GM12864 (cell line): ENCODE data around the gene CORO2B.

Source experiments
- DNase-seq: peaks from one replicate; pipeline ENCODE4 v3.0.0-alpha.2; 2011; ENCODE audit warnings: low read depth
- H3K4me3 ChIP-seq: 2 replicates; pipeline ENCODE4 v1.5.1; 2011; ENCODE audit warnings: mild to moderate bottlenecking, low read depth, low read length, control low read depth
- CTCF ChIP-seq: IDR thresholded peaks from 2 replicates; pipeline ENCODE4 v1.5.1; 2011; ENCODE audit warnings: low read depth, mild to moderate bottlenecking, moderate library complexity, low read length, control low read depth, inconsistent platforms; ENCODE audit errors: missing control alignments

CORO2B gene

DNA sequence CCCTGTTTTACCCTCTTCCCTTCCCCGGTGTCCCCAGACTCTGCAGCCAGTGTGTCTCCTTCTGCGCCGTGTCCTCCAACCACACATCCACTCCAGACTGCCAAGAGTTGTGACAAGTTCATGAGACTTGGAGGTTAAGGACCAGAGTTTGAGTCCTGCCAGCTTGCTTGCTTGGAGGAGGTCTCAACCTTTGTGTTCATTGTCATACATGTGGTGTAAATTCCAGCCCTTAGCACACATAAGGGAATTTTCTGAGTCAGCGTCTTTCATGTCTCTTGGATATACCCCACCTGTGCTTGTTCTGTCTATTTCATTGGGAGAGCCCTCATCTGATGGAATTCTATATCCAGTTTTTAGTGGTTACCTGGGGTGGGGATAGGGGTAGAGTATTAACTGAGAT lies 13.3 kb downstream of the CORO2B start:
- no peak overlapping the region for H3K4me3 ChIP-seq
- no peak for DNase-seq
- TF ChIP-seq CTCF = no peak

- H3K4me3 ChIP-seq = no peak overlapping the region
- no peak for DNase-seq
- no peak for TF ChIP-seq CTCF
Observed at GRCh38 chr15:68592544-68592943, 13.8 kb downstream of the CORO2B start.

GRCh38 chr15:68593341-68593740 lies 14.5 kb downstream of the CORO2B start:
- H3K4me3 ChIP-seq = no peak overlapping the region
- DNase-seq = no peak
- no peak for TF ChIP-seq CTCF

DNA sequence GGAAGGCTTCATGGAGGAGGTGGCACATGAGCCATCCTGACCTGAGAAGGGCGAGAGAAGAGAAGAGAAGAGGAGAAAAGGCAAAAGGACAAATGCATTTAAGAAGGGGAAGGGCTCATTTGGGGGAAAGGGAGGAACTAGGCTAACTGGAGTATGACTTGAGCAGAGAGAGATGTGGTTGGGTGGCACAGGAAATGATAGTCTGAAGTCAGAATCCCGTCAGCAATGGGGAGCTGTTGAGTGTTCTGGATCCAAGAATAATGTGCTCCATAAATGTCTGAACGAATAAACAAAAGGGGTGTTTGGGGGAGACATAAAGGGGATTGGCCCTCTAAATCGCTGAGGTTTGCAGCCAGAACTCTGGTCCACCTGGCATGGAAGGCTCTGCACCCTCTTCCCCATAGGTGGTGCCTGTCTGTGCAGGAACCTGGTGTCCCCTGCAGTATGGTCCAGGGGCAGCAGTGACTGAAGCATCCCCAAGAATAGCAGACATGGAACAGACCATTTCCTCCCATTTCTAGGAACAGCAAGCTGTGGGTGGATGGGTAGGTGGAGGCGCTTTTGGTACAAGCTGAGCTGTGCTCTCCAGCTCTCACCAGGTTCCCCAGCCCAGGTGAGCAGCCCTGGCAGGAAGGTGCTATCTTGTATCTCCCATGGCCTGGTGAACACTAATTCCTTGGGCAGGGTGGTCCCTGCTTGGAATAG lies 15.2 kb downstream of the CORO2B start:
- TF ChIP-seq CTCF = no peak
- no peak for DNase-seq

GRCh38 chr15:68594533-68595259 lies 15.9 kb downstream of the CORO2B start:
- no peak for DNase-seq
- no peak for TF ChIP-seq CTCF

More for the DNA sequence above, 15.2 kb downstream of the CORO2B start:
- H3K4me3 ChIP-seq = no peak overlapping the region

DNA sequence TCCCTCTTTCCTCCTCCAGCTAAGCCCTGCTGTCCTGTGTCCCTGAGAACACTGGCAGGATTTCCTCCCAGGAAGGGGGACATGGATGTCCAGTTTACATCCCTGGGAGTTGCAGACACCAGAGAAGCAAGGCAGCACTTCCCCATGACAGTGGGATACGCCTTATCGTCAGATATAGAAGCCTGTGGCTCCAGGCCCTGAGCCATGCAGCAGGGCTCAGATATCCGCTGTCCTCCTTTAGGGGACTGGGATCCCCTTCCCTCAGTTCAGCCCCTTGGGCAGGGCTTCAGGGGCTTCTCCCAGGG lies 16.4 kb downstream of the CORO2B start:
- H3K4me3 ChIP-seq = no peak overlapping the region
- no peak for TF ChIP-seq CTCF
- DNase-seq = no peak

More at GRCh38 chr15:68594533-68595259, 15.9 kb downstream of the CORO2B start:
- H3K4me3 ChIP-seq = no peak overlapping the region

DNA sequence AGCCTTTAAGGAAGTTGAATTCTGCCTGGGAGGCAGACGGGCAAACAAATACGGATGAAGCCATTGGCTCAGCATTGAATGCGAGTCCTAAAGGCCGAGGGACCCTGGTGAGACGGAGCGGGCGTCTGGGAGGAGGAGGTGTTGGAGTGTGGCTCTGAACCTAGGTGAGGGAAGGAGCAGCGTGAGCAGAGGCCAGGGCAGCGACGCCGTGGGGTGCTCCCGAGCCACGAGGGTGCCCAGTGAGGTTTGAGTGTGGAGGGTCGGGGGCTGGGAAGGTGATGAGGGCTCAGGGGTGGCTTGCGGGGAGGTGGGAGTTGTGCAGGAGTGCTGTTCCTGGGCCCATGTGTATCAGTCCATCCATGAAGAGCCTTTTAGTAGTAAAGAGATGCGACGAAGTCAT lies 17.0 kb downstream of the CORO2B start:
- TF ChIP-seq CTCF = no peak

More for the DNA sequence above, 17.0 kb downstream of the CORO2B start:
- DNase-seq = no peak
- no peak overlapping the region for H3K4me3 ChIP-seq
